CD4-positive, alpha-beta T cell treated with Interleukin-1 beta for 1 hour (primary cell): ENCODE measurements around the gene SIAH1.
A peak's percentile ranks its signal among the peaks of the same experiment; 100 is the strongest.
"Not testable (repeated sequence)": the region's sequence is repeated elsewhere in the genome, so short reads cannot be mapped to it uniquely, and the experiment has no call there.

Source experiments
- DNase-seq, 2 donors: peaks; one replicate each; pipeline ENCODE4 v3.0.0-alpha.2; 2020 to 2022

Gene SIAH1

DNA sequence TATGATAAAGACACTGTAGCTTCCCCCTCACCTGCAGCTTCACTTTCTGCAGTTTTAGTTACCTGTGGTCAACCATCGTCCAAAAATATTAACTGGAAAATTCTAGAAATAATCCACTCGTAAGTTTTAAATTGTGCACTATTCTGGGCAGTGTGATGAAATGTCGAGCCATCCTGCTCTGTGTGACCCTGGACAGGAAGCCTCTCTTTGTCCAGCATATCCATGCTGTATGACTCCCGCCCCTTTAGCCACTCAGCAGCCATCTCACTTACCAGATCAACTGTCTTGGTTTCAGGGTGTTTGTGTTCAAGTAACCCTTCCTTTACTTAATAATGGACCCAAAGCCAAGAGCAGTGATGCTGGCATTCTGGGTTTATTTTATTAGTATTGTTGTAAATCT, 56.1 kb downstream of the SIAH1 start:
- DNase-seq = no peak

DNA sequence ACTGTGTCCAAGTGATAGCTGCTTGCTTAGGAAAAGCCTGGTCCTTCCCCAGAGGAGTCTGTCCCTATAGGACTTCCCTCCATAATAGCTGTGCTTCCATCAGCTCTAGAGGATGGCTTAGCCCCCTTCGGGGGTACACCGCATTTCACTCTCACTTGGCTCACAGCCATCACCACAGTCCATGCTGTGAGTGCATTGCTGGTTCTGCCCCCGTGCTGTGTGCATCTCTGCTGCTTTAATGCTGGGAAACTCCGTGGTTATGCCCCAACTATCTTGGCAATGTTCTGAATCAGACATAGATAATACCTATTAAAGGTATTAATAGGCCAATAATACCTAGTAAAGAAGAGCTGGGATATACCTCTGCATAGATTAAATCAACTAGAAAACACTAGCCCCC, 58.3 kb downstream of the SIAH1 start:
- DNase-seq = no peak

DNA sequence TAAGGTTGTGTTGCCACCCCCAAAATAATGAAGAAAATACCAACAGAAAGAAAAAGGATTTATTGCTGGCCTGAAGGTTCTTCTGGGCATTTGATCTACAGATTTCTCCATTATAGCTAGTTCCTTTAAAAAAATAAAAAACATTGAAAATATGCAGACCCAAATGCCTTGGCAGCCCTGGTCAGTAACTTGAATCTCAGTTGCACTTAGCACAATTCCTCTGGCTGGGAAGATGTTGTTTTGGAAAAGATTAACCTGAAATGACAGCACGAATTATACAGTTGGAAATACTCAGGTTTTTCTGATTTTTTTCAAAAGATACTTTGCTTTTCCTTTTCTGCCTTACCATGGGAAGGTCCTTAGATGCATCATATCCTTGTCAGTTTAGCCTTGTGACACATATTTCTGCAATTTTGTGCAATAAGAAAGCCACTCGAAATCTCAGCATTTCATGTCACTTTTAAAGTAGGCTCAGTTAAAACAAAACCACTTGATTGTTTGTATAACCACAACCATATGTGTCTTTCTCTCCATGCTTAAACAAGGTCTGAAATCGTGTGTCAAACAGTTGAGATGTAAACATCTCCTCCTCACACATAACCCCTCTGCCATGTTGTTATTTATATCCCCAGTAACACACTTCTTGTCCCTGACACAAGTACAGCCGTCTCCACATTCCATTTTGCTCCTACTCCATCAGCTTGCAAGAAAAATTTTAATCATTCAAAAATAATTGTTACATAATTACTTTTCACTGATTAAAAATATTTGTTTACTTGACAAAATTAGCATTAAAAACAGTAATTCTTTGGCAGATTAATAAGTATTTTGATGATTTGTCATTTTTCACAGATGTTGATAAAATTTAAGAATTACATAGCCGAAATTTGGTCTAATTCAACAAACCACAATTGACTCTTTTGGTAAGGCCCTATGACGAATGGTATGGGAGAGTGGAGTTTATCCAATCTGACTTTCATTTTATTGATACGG, 61.1 kb downstream of the SIAH1 start:
- DNase-seq = no peak

DNA sequence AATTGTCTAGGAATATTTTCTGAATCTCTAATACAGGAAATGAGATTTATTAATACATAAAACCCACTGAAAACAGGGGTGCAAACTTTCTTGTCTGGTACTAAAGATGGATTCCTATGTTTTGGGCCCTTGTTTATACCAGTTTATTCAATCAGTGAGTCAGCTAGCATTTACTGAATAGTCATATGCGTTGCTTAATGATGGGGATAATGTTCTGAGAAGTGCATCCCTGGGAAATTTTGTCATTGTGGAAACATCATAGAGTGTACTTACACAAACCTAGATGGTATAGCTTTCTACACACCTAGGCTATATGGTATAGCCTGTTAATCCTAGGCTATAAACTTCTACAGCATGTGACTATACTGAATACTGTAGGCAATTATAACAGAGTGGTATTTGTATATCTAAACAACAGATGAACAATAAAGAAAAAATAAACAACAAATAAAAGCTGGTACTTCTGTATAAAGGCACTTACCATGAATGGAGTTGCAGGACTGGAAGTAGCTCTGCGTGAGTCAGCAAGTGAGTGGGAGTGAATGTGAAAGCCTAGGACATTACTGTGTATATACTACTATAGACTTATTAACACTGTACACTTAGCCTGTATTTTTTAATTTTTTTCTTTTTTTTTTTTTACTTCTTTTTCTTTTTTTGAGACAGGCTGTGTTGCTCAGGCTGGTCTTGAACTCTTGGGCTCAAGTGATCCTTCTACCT, 63.7 kb downstream of the SIAH1 start:
- DNase-seq = no peak

DNA sequence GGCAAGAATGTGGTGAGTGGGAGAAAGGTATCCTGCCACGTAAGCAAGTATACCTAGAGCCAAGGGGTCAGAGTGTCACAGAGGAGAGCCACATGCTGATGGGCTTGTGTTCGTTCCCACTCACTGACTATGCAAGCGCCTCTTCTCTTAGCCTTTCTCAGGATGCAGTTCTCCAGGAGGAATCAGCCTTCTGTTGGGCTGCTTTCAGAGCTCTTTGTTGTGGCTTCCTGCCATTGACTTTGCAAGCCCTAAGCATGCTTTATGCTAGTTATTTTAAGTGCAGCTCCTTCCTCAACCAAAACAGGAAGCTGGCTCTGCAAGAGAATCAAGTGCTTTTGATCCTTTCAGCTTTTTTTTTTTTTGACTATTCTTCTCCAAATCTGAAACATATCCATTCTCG, 66.6 kb downstream of the SIAH1 start:
- peak; percentile 19 to 51 for DNase-seq

DNA sequence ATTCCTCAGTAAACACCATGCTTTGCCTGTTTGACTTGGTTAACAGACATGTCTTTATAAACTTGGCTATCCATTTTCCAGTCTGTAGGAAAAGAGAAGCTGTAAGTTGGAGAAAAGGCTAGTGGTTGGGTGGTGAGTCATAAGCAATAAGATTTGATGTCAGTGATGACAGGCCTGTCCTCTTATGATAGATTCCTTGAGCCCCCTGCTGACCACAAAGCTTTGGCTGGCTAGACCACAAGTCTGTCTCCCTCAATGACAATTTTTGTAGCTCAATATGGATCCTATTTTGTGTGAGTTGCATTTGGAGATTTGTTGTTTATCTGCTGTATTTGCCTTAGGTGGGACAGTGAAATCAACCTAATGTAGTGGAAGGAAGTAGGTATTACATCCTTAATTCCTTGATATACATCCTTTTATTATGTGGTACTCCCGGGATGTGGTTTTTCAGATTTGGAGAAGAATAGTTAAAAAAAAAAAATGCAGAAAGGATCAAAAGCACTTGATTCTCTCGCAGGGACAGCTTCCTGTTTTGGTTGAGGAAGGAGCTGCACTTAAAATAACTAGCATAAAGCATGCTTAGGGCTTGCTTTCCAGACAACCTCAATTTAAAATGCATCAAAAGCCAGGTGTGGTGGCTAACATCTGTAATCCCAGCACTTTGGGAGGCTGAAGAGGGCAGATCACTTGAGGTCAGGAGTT, 67.4 kb downstream of the SIAH1 start:
- peak in 1 of 2 donors; percentile 30 for DNase-seq

DNA sequence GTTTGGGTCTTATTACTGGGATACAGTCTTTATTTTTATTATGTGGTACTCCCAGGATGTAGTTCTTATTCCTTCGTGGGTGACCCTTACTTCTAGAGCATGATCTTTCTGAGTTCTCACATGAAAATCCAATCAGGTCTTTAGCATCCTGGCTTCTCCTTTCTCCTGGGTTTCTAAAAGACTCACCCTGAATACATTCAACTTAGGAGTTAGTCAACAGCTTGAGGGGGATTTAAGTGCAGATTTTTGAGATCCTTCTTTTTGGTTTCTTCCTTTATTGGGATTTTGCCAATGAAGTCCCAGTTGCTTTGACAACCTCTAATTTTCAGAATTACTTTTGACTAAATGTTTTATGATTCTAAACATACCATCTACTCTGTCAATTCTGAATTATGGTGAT, 68.2 kb downstream of the SIAH1 start:
- no peak for DNase-seq

DNA sequence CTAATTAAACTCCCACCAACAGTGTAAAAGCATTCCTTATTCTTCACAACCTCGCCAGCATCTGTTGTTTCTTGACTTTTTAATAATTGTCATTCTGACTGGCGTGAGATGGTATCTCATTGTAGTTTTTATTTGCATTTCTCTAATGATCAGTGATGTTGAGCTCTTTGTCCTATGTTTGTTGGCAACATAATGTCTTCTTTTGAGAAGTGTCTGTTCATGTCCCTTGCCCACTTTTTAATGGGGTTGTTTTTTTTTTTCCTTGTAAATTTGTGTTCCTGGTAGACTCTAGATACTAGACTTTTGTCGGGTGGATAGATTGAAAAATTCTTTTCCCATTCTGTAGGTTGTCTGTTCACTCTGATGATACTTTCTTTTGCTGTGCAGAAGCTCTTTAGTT, 71.3 kb downstream of the SIAH1 start:
- DNase-seq = not testable (repeated sequence)

DNA sequence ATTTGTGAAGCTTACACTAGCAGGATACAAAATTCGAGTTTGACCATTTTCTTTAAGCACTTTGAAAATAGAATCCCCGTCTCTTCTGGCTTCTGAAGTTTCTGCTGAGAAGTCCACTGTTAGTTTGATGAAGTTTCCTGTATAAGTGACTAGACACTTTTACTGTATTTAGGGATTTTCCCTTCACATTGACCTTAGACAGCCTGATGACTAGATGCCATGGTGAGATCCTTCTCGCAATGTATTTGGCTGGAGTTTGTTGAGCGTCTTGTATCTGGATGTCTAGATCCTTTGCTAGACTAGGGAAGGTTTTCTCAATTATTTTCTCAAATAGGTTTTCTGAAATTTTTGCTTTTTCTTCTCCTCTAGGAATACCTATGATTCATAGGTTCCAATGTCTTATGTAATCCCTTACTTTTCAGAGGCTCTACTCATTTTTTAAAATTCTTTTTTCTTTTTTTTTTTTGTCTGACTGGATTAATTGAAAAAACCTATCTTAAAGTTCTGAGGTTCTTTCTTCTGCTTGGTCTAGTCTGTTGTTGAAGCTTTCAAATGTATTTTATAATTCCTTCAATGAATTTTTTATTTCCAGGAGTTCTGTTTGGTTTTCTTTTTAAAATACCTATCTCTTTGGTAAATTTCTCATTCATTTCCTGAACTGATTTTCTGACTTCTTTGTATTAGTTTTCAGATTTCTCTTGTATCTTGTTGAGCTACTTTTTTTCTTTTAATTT, 74.1 kb downstream of the SIAH1 start:
- no peak for DNase-seq
